Loucy (cell line): ENCODE data around the gene MTARC2.

Experiments used
- H2AFZ ChIP-seq: fragments of 200-600 bp; sonication (generic); 2 replicates; pipeline ENCODE4 v1.6.0; 2016; ENCODE audit warnings: antibody characterized with exemption, mild to moderate bottlenecking, low read length, moderate library complexity
- H3F3A ChIP-seq: fragments of 200-600 bp; 2 replicates; pipeline ENCODE4 v1.6.0; 2016; ENCODE audit warnings: antibody characterized with exemption, low read depth, mild to moderate bottlenecking
- H3K27me3 ChIP-seq: fragments of 200-600 bp; sonication (generic); 2 replicates; pipeline ENCODE4 v1.6.1; 2014; ENCODE audit warnings: low read length, mild to moderate bottlenecking; ENCODE audit not compliant: insufficient read depth, poor library complexity, severe bottlenecking
- H3K36me3 ChIP-seq: fragments of 200-600 bp; sonication (generic); 2 replicates; pipeline ENCODE4 v1.6.1; 2016; ENCODE audit warnings: low read length; ENCODE audit not compliant: insufficient read depth
- H3K4me1 ChIP-seq: fragments of 200-600 bp; sonication (generic); 2 replicates; pipeline ENCODE4 v1.5.1; 2014; ENCODE audit warnings: low read length, mild to moderate bottlenecking; ENCODE audit not compliant: insufficient read depth, poor library complexity, severe bottlenecking
- H3K4me2 ChIP-seq: fragments of 200-600 bp; sonication (generic); 2 replicates; pipeline ENCODE4 v1.6.0; 2014; ENCODE audit warnings: antibody characterized with exemption, low read length, low read depth, mild to moderate bottlenecking; ENCODE audit not compliant: poor library complexity, severe bottlenecking
- H3K4me3 ChIP-seq: fragments of 200-600 bp; sonication (generic); 2 replicates; pipeline ENCODE4 v1.5.1; 2014; ENCODE audit warnings: low read length, mild to moderate bottlenecking, mixed read lengths; ENCODE audit not compliant: poor library complexity, severe bottlenecking
- H3K79me2 ChIP-seq: fragments of 200-600 bp; sonication (generic); 2 replicates; pipeline ENCODE4 v1.6.1; 2014; ENCODE audit warnings: low read length; ENCODE audit not compliant: insufficient read depth
- H3K9ac ChIP-seq: fragments of 200-600 bp; sonication (generic); 2 replicates; pipeline ENCODE4 v1.6.0; 2014; ENCODE audit warnings: mild to moderate bottlenecking, low read depth, low read length, moderate library complexity; ENCODE audit not compliant: poor library complexity, severe bottlenecking
- H3K9me2 ChIP-seq: fragments of 200-600 bp; sonication (generic); replicated peaks from 2 replicates; pipeline ENCODE4 v1.6.1; 2016; ENCODE audit warnings: low read depth, low read length, mixed read lengths
- H3K9me3 ChIP-seq: fragments of 200-600 bp; sonication (generic); 2 replicates; pipeline ENCODE4 v1.6.1; 2014; ENCODE audit warnings: mild to moderate bottlenecking, antibody characterized with exemption, low read length, low read depth; ENCODE audit not compliant: insufficient read depth
- H4K20me1 ChIP-seq: fragments of 200-600 bp; sonication (generic); 2 replicates; pipeline ENCODE4 v1.6.0; 2014; ENCODE audit warnings: antibody characterized with exemption, low read length, mild to moderate bottlenecking; ENCODE audit not compliant: insufficient read depth, poor library complexity, severe bottlenecking
- EZH2phosphoT487 ChIP-seq: fragments of 200-600 bp; IDR thresholded peaks from 2 replicates; pipeline ENCODE4 v1.6.1; 2018; ENCODE audit warnings: antibody characterized with exemption, mild to moderate bottlenecking, moderate library complexity, borderline replicate concordance
- TF ChIP-seq, protein P1 (sequence below): fragments of 200-600 bp; sonication (generic); conservative IDR thresholded peaks from 2 replicates; pipeline ENCODE4 v1.5.1; 2014; ENCODE audit warnings: mild to moderate bottlenecking, antibody characterized with exemption, low read length

MTARC2 gene

GRCh38 chr1:220809704-220810103 lies 61.6 kb downstream of the MTARC2 start:
- H3F3A ChIP-seq: no peaks in the 10 kb centered on the region
- H2AFZ ChIP-seq: no peak overlapping the region
- no peaks in the 10 kb centered on the region for H3K79me2 ChIP-seq
- H3K4me2 ChIP-seq: peak overlapping the region; percentile 91
- H4K20me1 ChIP-seq: no peaks in the 10 kb centered on the region
- H3K9me2 ChIP-seq: no peaks in the 10 kb centered on the region
- no peaks in the 10 kb centered on the region for H3K27me3 ChIP-seq
- no peak overlapping the region for H3K4me3 ChIP-seq
- no peaks in the 10 kb centered on the region for H3K4me1 ChIP-seq
- H3K9ac ChIP-seq: no peak overlapping the region
- H3K9me3 ChIP-seq: no peaks in the 10 kb centered on the region
- TF ChIP-seq, protein P1, sequence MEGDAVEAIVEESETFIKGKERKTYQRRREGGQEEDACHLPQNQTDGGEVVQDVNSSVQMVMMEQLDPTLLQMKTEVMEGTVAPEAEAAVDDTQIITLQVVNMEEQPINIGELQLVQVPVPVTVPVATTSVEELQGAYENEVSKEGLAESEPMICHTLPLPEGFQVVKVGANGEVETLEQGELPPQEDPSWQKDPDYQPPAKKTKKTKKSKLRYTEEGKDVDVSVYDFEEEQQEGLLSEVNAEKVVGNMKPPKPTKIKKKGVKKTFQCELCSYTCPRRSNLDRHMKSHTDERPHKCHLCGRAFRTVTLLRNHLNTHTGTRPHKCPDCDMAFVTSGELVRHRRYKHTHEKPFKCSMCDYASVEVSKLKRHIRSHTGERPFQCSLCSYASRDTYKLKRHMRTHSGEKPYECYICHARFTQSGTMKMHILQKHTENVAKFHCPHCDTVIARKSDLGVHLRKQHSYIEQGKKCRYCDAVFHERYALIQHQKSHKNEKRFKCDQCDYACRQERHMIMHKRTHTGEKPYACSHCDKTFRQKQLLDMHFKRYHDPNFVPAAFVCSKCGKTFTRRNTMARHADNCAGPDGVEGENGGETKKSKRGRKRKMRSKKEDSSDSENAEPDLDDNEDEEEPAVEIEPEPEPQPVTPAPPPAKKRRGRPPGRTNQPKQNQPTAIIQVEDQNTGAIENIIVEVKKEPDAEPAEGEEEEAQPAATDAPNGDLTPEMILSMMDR: no peak
- no peaks in the 10 kb centered on the region for H3K36me3 ChIP-seq

DNA sequence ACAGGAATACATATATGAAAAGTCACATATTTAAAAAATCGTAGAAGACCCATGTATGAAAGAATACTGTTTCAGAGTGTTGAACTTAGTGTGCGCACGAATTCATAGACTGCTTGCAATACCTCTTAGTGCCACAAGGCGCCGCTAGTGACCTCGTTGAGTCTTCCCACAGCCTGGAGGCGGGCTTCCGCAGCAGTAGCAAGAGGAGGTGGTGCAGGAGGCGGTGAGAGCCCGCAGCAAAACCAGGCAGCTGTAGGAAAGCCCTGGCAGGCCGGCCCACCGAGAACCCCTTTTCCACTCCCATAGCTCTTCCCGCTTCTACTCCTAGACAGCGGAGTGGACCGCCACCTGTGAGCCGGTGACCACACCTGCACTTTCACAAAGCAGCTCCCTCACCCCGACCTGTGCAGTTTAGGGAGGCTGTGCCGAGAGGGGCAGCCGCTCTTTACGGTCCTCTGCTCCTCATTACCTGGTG lies 62.1 kb downstream of the MTARC2 start:
- no peaks in the 10 kb centered on the region for H3K9me2 ChIP-seq
- peak overlapping the region; percentile 100 for H2AFZ ChIP-seq
- no peaks in the 10 kb centered on the region for H3K36me3 ChIP-seq
- H3K9me3 ChIP-seq: no peaks in the 10 kb centered on the region
- no peaks in the 10 kb centered on the region for H3K79me2 ChIP-seq
- no peaks in the 10 kb centered on the region for H3F3A ChIP-seq
- no peaks in the 10 kb centered on the region for H3K27me3 ChIP-seq
- H3K4me2 ChIP-seq: peak overlapping the region; percentile 91
- H4K20me1 ChIP-seq: no peaks in the 10 kb centered on the region
- H3K4me3 ChIP-seq: peak overlapping the region; percentile 76
- TF ChIP-seq, protein P1: peak; percentile 81
- TF ChIP-seq EZH2phosphoT487: no peak
- H3K9ac ChIP-seq: peak overlapping the region; percentile 65
- H3K4me1 ChIP-seq: no peaks in the 10 kb centered on the region

- Histone ChIP-seq H3K4me3 (peak overlapping the region; percentile 76), H3K4me2 (peak overlapping the region; percentile 91), H4K20me1 (no peaks in the 10 kb centered on the region), H3F3A (no peaks in the 10 kb centered on the region), H3K9me3 (no peaks in the 10 kb centered on the region), H2AFZ (peak overlapping the region; percentile 100), H3K9ac (no peak overlapping the region), H3K4me1 (no peaks in the 10 kb centered on the region), H3K79me2 (no peaks in the 10 kb centered on the region), H3K9me2 (no peaks in the 10 kb centered on the region), H3K36me3 (no peaks in the 10 kb centered on the region), H3K27me3 (no peaks in the 10 kb centered on the region)
- no peak for TF ChIP-seq EZH2phosphoT487
- TF ChIP-seq, protein P1: no peak; the same call in 1 of the 2 replicates
Measured at GRCh38 chr1:220810963-220811362, 62.8 kb downstream of the MTARC2 start.
